NCI-H2196 treated with DMSO at 0.1 percent for 48 hours (cell line): ENCODE results near the gene SMNDC1.
"Not testable (repeated sequence)": the region's sequence is repeated elsewhere in the genome, so short reads cannot be mapped to it uniquely, and the experiment has no call there.

Source experiments
- DNase-seq: peaks from one replicate; lab custom pipeline; 2025; ENCODE audit not compliant: unreplicated experiment; lab: John Stamatoyannopoulos, UW

Gene SMNDC1

DNA sequence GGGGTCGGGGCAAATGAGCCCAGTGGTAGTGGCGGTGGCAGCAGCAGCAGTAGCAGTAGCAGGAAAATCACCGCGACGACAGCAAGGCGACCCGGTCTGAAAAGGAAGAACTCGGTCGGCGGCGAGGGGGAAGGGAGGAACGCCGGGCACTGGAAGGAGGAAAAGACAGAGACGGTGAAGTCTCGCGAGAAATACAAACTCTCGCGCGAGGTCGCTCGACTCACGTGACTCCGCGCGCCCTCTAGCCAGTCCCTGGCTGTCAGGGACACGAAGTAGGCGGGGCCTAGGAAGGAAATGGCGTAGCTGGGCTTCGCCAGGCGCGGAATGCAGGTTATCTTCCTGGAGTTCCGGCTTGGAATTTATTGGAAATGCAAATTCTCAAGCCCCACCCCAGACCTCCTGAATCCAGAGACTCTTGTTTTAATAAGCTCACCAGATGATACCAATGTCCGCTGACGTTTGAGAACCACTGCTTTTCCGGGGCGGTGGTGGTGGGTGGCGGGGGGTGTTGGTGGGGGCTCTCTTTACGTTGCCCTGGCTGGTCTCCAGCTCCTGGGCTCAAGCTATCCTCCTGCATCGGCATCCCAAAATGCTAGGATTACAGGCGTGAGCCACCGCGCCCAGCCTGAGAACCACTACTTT lies at the start of gene SMNDC1:
Gene SMNDC1, minus strand, starts transcription at position 141 of the 642 bp plus-strand sequence. CDS start 1,333 bp downstream, outside the sequence.
- DNase-seq, result peak; percentile 62

DNA sequence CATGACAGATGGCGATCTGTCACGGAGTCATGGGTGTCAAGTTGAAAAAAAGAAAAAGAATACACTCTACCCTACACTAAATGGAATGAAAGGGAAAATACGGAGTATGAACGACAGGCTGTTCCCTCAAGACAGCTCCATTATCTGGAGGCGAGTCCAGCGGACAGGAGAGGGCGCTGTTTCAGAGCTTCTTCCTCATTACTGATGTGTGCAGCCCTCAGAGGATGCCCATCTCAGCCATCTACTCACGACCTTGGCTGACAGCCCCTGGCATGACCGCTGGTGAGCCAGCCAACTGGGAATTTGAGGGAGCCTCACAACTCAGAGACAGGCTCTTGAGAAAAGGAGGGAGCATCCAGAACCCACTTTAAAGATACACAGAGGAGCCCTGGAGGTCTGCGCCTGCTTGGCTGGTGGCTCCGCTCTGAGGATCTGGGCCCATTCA lies 49.6 kb upstream of the SMNDC1 start:
- no peak for DNase-seq

GRCh38 chr10:110353244-110354119 lies 48.8 kb upstream of the SMNDC1 start:
- DNase-seq, result no peak

- DNase-seq, result no peak
Observed at GRCh38 chr10:110352930-110353243, 48.2 kb upstream of the SMNDC1 start.

DNA sequence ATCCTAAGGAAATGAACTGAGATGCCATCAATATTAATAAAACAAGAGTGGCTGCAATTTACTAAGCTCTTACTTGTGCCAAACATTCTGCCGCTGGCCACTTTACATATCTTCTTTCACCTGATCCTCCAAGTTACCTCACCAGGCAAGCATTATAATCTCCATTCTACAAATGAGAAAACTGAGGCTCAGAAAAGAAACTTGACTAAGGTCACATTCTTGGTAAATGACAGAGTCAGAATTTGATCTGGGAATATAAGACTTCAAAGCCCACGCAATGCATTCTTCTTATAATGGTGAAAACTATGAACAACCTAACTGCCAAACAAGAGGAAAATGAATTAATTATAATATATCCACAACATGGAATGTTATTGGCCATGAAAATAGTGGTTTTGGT lies 46.1 kb upstream of the SMNDC1 start:
- no peak for DNase-seq

GRCh38 chr10:110349831-110350230 lies 45.1 kb upstream of the SMNDC1 start:
- DNase-seq, result no peak

DNA sequence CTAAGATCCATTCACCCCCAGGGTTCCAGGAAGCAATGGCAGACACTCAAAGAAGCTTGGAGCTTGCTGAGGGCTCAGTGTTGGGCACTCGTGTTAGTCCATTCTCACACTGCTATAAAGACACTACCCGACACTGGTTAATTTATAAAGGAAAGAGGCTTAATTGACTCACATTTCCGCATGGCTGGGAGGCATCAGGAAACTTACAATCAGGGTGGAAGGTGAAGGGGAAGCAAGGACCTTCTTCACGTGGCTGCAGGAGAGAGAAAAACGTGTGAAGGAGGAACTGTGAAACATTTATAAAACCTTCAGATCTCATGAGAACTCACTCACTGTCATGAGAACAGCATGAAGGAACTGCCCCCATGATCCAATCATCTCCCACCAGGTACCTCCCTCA lies 44.7 kb upstream of the SMNDC1 start:
- no peak for DNase-seq

- DNase-seq, result no peak
Observed at GRCh38 chr10:110348336-110348735, 43.6 kb upstream of the SMNDC1 start.

DNA sequence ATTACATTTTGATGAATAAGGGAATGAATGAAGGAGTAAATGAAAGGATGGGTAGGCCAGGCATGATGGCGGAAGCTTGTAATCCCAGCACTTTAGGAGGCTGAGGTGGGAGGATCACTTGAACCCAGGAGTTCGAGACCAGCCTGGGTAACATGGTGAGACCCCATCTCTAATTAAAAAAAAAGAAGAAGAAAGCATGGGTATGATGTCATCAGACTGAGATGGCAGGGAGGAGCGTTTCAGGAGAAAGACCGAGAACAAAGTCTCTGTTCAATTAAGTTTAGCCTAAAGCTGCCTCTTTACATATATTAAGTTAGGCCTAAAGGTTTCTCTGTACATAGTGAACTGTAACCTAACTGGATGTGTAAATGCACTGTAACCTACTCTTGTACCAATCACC lies 42.2 kb upstream of the SMNDC1 start:
- no peak for DNase-seq

DNA sequence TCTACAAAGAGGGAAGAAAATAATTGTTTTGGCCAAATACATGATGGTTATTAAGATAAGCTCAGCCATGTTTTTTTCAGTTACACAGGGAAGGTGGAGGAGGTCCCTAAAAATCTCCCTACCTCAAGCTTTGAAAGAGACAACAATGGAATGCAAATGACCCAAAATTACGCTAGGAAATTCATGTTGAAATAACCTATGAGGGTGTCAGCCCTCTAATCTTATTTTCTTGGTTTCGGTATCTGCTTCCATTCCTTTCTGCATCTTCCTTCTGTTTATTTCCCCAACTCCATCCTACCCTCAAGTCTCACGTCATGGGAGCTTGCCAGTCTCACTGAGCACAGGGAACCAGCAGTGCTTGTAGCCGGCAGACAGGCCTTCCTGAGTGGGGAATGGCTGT lies 40.6 kb upstream of the SMNDC1 start:
- no peak for DNase-seq

DNA sequence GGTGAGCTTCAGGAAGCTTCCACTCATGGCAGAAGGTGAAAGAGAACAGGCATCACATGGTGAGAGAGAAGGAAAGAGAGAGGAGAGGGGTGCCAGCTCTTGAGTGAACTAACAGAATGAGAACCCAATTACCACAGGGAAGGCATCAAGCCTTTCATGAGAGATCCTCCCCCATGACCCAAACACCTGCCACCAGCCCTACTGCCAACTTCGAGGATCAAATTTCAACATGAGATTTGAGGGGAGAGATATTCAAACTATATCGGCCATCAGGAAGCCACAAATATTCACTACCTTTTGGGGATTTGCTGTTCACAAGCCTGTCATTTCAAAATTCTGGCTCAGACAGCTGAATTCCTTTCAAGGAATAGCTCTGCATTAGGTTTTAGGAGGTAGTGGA lies 39.9 kb upstream of the SMNDC1 start:
- DNase-seq, result no peak

- no peak for DNase-seq
Observed at GRCh38 chr10:110343947-110344346, 39.2 kb upstream of the SMNDC1 start.

DNA sequence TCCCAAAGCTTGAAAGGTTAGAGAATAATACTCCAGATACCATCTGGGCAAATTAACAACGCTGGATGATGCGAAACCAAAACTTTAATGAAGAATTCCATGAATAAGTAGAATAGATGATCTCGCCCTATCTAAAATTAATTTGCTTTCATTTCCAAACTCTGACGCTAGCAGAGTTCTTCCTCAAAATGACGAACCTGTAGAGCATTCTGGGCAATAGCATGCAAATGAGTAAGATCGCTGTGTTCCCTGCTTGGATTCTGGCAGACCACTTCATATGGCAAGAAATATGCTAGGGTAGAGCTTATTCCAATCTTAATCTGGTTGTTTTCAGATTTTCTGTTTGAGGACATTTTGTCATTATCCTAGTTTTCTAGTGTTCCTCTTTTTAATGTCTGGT lies 36.1 kb upstream of the SMNDC1 start:
- no peak for DNase-seq

- no peak for DNase-seq
Observed at GRCh38 chr10:110340122-110340521, 35.4 kb upstream of the SMNDC1 start.

GRCh38 chr10:110337906-110338305 lies 33.2 kb upstream of the SMNDC1 start:
- DNase-seq, result no peak

GRCh38 chr10:110337401-110337800 lies 32.7 kb upstream of the SMNDC1 start:
- no peak for DNase-seq

DNA sequence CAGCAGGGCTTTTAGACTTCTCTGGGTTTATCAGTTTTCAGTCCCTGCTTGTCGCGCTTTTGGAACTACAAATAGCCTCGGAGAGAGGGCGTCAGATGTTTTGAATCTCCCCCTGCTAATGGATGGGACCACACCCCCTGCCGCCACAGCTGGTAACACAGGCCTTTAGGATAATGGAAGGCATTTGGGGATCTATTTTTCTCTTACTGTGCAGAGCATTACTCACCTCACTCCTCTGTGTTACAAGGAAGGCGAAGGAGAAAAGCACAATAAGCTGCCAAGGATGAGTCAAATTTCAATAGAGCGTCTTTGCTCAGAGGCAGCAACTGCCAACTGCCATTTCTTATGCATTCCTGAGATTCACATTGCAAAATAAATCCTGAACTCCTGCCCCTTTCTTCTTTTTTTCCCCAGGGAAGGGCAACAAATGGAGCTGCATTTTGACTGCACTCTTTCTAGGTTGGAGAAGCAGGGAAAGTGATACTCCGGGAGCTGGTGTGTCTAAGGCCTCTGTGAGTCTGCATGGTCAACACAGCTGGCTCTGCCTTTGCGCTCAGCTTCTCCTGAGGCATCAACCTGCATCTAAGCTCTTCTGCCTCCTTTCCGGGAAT lies 31.5 kb upstream of the SMNDC1 start:
- no peak for DNase-seq

- DNase-seq, result no peak
Observed at GRCh38 chr10:110335314-110336064, 30.8 kb upstream of the SMNDC1 start.

- DNase-seq, result no peak
Observed at GRCh38 chr10:110334061-110334656, 29.4 kb upstream of the SMNDC1 start.

DNA sequence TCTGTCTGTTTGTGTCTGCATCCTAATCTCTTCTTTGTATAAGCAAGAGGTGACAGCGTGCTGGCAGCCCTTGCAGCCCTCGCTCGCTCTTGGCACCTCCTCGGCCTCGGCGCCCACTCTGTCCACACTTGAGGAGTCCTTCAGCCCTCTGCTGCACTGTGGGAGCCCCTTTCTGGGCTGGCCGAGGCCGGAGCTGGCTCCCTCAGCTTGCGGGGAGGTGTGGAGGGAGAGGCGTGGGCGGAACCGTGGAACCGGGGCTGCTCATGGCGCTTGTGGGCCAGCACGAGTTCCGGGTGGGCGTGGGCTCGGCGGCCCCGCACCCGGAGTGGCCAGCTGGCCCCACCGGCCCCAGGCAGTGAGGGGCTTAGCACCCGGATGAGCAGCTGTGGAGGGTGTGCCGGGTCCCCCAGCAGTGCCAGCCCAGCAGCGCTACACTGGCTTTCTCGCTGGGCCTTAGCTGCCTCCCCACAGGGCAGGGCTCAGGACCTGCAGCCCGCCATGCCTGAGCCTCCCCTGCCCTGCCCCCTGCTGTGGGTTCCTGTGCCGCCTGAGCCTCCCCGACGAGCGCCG lies 26.6 kb upstream of the SMNDC1 start:
- not testable (repeated sequence) for DNase-seq

DNA sequence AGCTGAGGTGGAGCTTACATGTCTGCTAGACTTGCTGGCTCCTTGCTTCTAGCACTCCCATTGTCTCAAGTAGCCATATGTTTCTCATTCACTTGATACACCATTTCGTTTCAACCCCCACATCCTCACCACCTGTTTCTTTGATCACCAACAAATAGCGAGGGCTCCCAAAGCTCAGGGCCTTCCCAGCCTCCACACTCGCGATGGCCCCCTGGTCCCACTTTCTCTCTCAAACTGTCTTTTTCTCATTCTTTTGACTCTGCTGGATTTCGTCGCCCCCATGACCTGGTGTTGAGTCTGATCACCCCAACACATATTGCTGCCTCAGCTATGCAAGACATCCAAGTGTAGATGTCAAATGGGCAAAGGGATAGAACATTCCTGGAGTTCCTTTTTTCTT lies 26.0 kb upstream of the SMNDC1 start:
- DNase-seq, result no peak
